ENCODE results near the gene ASS1. TPM values are rescaled to one million over a fixed set of nuclear protein-coding genes. Genes with fewer than 3 reads are reported as not detected.

The ASS1 gene
- total RNA-seq, 4 donors from 2014 or later: 57.9 to 345 (median 266) TPM

DNA sequence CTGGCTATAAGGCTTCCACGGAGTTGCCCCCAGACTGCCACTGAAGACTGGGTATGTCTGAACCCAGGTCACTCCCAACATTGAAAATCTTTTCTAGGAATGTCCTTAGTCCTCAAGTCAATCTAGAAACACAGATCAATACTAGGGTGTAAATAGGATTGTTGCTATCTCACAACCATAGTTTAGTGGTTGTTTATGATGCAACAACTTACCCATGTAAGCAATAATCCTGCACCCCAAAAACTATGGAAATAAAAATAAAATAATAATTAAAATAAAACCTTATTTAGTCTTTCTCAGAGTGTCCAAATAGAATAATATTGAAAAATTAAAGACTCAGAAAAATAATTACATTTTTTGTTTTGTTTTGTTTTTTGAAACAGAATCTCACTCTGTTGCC lies 68.3 kb downstream of the ASS1 start:
- peaks cover 3% of the 10 kb centered on the region for H3K27me3 ChIP-seq
- WGBS, 2 donors (ENCODE audit: low coverage in 1 of 2): 88% methylated on average over 1 of the region's 1 CpG; no CpG with 5 or more reads in 1 of the 2 donors
- TF ChIP-seq POLR2A (IDR thresholded peaks at IDR 0.05): no peak
- TF ChIP-seq, protein P1, sequence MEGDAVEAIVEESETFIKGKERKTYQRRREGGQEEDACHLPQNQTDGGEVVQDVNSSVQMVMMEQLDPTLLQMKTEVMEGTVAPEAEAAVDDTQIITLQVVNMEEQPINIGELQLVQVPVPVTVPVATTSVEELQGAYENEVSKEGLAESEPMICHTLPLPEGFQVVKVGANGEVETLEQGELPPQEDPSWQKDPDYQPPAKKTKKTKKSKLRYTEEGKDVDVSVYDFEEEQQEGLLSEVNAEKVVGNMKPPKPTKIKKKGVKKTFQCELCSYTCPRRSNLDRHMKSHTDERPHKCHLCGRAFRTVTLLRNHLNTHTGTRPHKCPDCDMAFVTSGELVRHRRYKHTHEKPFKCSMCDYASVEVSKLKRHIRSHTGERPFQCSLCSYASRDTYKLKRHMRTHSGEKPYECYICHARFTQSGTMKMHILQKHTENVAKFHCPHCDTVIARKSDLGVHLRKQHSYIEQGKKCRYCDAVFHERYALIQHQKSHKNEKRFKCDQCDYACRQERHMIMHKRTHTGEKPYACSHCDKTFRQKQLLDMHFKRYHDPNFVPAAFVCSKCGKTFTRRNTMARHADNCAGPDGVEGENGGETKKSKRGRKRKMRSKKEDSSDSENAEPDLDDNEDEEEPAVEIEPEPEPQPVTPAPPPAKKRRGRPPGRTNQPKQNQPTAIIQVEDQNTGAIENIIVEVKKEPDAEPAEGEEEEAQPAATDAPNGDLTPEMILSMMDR (IDR thresholded peaks at IDR 0.05): no peak
- TF ChIP-seq POLR2AphosphoS5 (IDR thresholded peaks at IDR 0.05): no peak
- no peak for TF ChIP-seq EP300 (IDR thresholded peaks at IDR 0.05; ENCODE audit: low read depth)
- no peak for DNase-seq
- H3K9me3 ChIP-seq: no peaks in the 10 kb centered on the region
- in situ Hi-C loops (cut with MboI; ENCODE audit: low pct_ligation_motif_present in 1 of 4, low pct_unique_long_range_greater_than_20kb in 1 of 4, low sequenced_read_pairs in 3 of 4): no loop called here
- no peaks in the 10 kb centered on the region for H3K36me3 ChIP-seq
- no peak overlapping the region for H3K4me3 ChIP-seq
- intact Hi-C loops (cut with DNase I; ENCODE audit: low total_unique reads): no loop called here
- H3K4me1 ChIP-seq: no peaks in the 10 kb centered on the region
- H3K27ac ChIP-seq: no peak overlapping the region

DNA sequence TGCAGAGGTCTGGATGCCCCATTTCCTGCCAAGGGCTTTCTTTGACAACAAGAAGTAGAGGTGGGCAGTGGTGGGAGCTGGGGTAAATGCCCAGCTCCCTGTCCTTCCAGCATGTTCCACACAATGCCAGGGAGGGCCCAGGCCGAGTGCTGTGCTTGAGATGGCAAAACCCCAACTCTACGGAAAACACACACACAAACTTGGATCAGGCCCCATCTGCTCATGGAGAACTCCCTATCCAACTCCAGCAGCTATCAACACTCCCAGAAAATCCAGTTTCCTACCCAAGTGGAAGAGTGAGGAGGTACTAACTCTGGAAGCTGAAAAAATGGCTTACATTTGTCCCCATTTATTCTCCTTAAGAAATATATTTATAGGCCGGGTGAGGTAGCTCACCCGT lies 73.5 kb downstream of the ASS1 start:
- no peaks in the 10 kb centered on the region for H3K36me3 ChIP-seq
- intact Hi-C loops (cut with DNase I; ENCODE audit: low total_unique reads) (no loop called here), in situ Hi-C loops (cut with MboI; ENCODE audit: low pct_ligation_motif_present in 1 of 4, low pct_unique_long_range_greater_than_20kb in 1 of 4, low sequenced_read_pairs in 3 of 4) (no loop called here)
- H3K4me1 ChIP-seq: no peaks in the 10 kb centered on the region
- no peaks in the 10 kb centered on the region for H3K27me3 ChIP-seq
- no peak for TF ChIP-seq POLR2AphosphoS5 (IDR thresholded peaks at IDR 0.05)
- TF ChIP-seq POLR2A (IDR thresholded peaks at IDR 0.05): no peak
- no peak for TF ChIP-seq EP300 (IDR thresholded peaks at IDR 0.05; ENCODE audit: low read depth)
- TF ChIP-seq, protein P1 (IDR thresholded peaks at IDR 0.05): no peak
- DNase-seq: no peak
- 88% methylated on average over 4 of the region's 4 CpGs; no CpG with 5 or more reads in 1 of the 2 donors for WGBS, 2 donors (ENCODE audit: low coverage in 1 of 2)
- no peak overlapping the region for H3K27ac ChIP-seq
- no peaks in the 10 kb centered on the region for H3K9me3 ChIP-seq
- H3K4me3 ChIP-seq: no peak overlapping the region

DNA sequence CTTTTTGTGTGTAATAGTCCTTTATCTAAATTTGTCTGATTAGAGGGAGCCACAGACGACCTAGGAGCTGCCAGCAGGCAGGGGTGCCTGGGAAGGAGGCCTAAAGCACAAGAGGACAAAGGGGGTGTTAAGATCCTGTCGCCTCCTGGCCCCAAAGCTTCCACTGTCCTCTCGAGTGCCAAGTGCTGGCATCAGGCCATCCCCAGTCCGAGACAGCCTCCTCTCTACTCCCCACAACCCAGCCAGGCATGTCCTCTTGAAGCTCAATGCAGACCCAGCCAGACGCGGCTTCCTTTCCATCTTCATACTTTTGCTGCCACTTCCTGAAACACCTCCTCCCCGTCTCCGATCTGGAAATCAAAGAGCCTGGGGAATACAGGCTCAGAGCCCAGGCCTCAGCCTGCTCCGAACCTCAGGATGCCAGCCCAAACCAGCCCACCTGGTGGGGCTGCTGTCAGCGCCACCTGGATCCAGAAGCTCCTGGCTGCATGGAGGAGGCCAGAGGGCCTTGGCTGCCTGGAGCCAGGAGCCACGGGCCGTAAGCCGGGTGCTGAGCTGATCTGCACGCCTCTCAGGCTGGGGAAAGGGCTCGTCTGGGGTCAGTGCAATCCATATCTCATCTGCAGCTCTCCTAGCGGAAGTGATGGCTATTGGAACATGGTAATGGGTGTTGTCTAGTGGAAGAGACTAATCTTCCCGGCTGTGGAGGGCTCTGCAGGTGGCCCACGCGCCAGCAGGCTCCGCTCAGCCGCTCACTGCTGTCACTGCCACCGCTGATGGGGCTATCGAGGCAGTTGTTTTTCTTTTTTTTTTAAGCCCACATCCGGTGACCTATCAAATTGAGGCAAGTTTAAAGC lies 74.4 kb downstream of the ASS1 start:
- Histone ChIP-seq H3K27me3 (peaks cover 7% of the 10 kb centered on the region), H3K27ac (no peak overlapping the region), H3K9me3 (no peaks in the 10 kb centered on the region), H3K36me3 (no peaks in the 10 kb centered on the region), H3K4me1 (no peaks in the 10 kb centered on the region), H3K4me3 (no peak overlapping the region)
- intact Hi-C loops (cut with DNase I; ENCODE audit: low total_unique reads): no loop called here
- TF ChIP-seq POLR2A (IDR thresholded peaks at IDR 0.05) (no peak), EP300 (IDR thresholded peaks at IDR 0.05; ENCODE audit: low read depth) (no peak), POLR2AphosphoS5 (IDR thresholded peaks at IDR 0.05) (no peak)
- TF ChIP-seq, protein P1 (IDR thresholded peaks at IDR 0.05): no peak
- 73 to 100% methylated on average over 1 to 22 of the region's 24 CpGs for WGBS, 2 donors (ENCODE audit: low coverage in 1 of 2)
- DNase-seq: no peak
- in situ Hi-C loops (cut with MboI; ENCODE audit: low pct_ligation_motif_present in 1 of 4, low pct_unique_long_range_greater_than_20kb in 1 of 4, low sequenced_read_pairs in 3 of 4): no loop called here

DNA sequence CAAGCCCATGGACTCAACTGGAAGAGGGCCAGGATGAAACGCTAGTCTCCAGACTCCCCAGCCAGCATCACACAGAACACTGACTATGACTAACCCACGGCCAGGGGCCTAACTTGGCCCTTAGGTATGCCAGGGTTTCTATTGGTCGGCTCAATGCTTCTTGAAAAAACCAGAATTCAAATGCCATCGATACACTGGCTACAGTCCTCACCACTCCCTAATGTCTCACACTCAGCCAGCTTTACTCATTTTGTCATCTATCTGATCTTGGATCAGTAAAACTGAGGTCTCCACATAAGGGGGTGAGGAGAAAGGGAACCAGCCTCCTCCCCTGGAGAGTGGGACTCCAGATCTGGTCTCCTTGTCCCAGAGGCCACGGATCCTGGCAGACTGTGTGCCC lies 75.2 kb downstream of the ASS1 start:
- TF ChIP-seq POLR2A (IDR thresholded peaks at IDR 0.05) (no peak), POLR2AphosphoS5 (IDR thresholded peaks at IDR 0.05) (no peak), EP300 (IDR thresholded peaks at IDR 0.05; ENCODE audit: low read depth) (no peak)
- TF ChIP-seq, protein P1 (IDR thresholded peaks at IDR 0.05): no peak
- Histone ChIP-seq H3K9me3 (no peaks in the 10 kb centered on the region), H3K36me3 (no peaks in the 10 kb centered on the region), H3K4me1 (no peaks in the 10 kb centered on the region), H3K27ac (no peak overlapping the region), H3K4me3 (no peak overlapping the region), H3K27me3 (peaks cover 7% of the 10 kb centered on the region)
- in situ Hi-C loops (cut with MboI; ENCODE audit: low pct_ligation_motif_present in 1 of 4, low pct_unique_long_range_greater_than_20kb in 1 of 4, low sequenced_read_pairs in 3 of 4) (no loop called here), intact Hi-C loops (cut with DNase I; ENCODE audit: low total_unique reads) (no loop called here)
- DNase-seq: no peak
- WGBS, 2 donors (ENCODE audit: low coverage in 1 of 2): 82% methylated on average over 5 of the region's 5 CpGs; no CpG with 5 or more reads in 1 of the 2 donors

All from transverse colon (tissue), 4 donors.